Thoracic aorta (tissue), 2 donors: ENCODE measurements around the gene GFRAL. TPM values are rescaled to one million over a fixed set of nuclear protein-coding genes. Genes with fewer than 3 reads are reported as not detected.
"Not testable (repeated sequence)": the region's sequence is repeated elsewhere in the genome, so short reads cannot be mapped to it uniquely, and the experiment has no call there.

Experiments used
- ATAC-seq: fragments of 150-250 bp; one replicate; pipeline ENCODE4 v1.8.0; 2017; ENCODE audit warnings: low read depth; ENCODE audit not compliant: insufficient number of reproducible peaks, low FRiP score
- DNase-seq: peaks from one replicate; pipeline ENCODE4 v3.0.0-alpha.2; 2020; ENCODE audit warnings: low spot score
- H3K27ac ChIP-seq, 2 donors: fragments of 200-600 bp; sonication (generic); 1 replicate in 1 of 2; 2 replicates in 1 of 2; pipeline ENCODE4 v1.5.1; 2016; ENCODE audit warnings: mild to moderate bottlenecking in 2 of 2, moderate library complexity in 2 of 2
- H3K27me3 ChIP-seq: fragments of 200-600 bp; sonication (generic); replicated peaks from 2 replicates; pipeline ENCODE4 v1.6.0; 2016; ENCODE audit warnings: mild to moderate bottlenecking; ENCODE audit not compliant: insufficient read depth
- H3K36me3 ChIP-seq: fragments of 200-600 bp; sonication (generic); one replicate; pipeline ENCODE4 v1.5.1; 2016
- H3K4me1 ChIP-seq, 2 donors: fragments of 200-600 bp; sonication (generic); 1 replicate in 1 of 2; 2 replicates in 1 of 2; pipeline versions ENCODE4 v1.5.1 to v1.6.0; 2016; ENCODE audit warnings: low read depth in 2 of 2, mild to moderate bottlenecking in 1 of 2; ENCODE audit not compliant: control insufficient read depth in 1 of 2
- H3K4me3 ChIP-seq: fragments of 200-600 bp; sonication (generic); 2 replicates; pipeline ENCODE4 v1.5.1; 2016; ENCODE audit warnings: mild to moderate bottlenecking
- H3K9me3 ChIP-seq: fragments of 200-600 bp; sonication (generic); 2 replicates; pipeline ENCODE4 v1.5.1; 2016
- total RNA-seq, 2 donors: library from RNA; depleted of rRNA; stranded (reverse); fragments of >200 nt; gene quantifications; one replicate each; pipeline versions ENCODE4 v1.1.0 to v1.2.3, GENCODE V29; 2016
- TF ChIP-seq, protein P1 (sequence below): fragments of 200-600 bp; sonication (generic); IDR thresholded peaks from one replicate; pipeline ENCODE4 v1.5.1; 2019; ENCODE audit warnings: antibody characterized with exemption

Gene GFRAL
- total RNA-seq, 2 donors from 2014 or later: not detected

DNA sequence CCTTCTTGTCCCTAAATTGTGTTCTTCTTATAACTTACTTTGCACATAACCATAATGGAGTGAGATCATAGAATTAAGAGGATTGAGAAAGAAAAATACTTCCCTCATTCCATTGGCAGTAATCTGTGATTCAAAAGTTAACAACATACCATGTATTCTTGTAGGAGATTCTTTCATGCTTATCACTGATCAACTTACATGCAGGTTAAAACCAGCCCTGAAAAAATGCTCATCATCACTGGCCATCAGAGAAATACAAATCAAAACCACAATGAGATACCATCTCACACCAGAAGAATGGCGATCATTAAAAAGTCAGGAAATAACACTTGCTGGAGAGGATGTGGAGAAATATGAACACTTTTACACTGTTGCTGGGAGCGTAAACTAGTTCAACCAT, 36.5 kb upstream of the GFRAL start:
- ATAC-seq (no peak), DNase-seq (no peak)
- Histone ChIP-seq H3K36me3 (no peaks in the 10 kb centered on the region), H3K4me1 (no peaks in the 10 kb centered on the region), H3K27me3 (no peaks in the 10 kb centered on the region), H3K4me3 (no peak overlapping the region), H3K27ac (no peak overlapping the region), H3K9me3 (no peaks in the 10 kb centered on the region)
- TF ChIP-seq, protein P1, sequence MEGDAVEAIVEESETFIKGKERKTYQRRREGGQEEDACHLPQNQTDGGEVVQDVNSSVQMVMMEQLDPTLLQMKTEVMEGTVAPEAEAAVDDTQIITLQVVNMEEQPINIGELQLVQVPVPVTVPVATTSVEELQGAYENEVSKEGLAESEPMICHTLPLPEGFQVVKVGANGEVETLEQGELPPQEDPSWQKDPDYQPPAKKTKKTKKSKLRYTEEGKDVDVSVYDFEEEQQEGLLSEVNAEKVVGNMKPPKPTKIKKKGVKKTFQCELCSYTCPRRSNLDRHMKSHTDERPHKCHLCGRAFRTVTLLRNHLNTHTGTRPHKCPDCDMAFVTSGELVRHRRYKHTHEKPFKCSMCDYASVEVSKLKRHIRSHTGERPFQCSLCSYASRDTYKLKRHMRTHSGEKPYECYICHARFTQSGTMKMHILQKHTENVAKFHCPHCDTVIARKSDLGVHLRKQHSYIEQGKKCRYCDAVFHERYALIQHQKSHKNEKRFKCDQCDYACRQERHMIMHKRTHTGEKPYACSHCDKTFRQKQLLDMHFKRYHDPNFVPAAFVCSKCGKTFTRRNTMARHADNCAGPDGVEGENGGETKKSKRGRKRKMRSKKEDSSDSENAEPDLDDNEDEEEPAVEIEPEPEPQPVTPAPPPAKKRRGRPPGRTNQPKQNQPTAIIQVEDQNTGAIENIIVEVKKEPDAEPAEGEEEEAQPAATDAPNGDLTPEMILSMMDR: no peak

- no peak for DNase-seq
- no peak for ATAC-seq
- TF ChIP-seq, protein P1: no peak
- Histone ChIP-seq H3K4me1 (no peaks in the 10 kb centered on the region), H3K36me3 (no peaks in the 10 kb centered on the region), H3K9me3 (no peaks in the 10 kb centered on the region), H3K4me3 (no peak overlapping the region), H3K27ac (no peak overlapping the region), H3K27me3 (no peaks in the 10 kb centered on the region)
Measured at GRCh38 chr6:55293116-55293515, 34.2 kb upstream of the GFRAL start.

GRCh38 chr6:55297214-55297613, 30.1 kb upstream of the GFRAL start:
- H3K36me3 ChIP-seq, ATAC-seq, DNase-seq, H3K4me1 ChIP-seq, H3K27ac ChIP-seq, H3K27me3 ChIP-seq, H3K4me3 ChIP-seq, H3K9me3 ChIP-seq: not testable (repeated sequence)

DNA sequence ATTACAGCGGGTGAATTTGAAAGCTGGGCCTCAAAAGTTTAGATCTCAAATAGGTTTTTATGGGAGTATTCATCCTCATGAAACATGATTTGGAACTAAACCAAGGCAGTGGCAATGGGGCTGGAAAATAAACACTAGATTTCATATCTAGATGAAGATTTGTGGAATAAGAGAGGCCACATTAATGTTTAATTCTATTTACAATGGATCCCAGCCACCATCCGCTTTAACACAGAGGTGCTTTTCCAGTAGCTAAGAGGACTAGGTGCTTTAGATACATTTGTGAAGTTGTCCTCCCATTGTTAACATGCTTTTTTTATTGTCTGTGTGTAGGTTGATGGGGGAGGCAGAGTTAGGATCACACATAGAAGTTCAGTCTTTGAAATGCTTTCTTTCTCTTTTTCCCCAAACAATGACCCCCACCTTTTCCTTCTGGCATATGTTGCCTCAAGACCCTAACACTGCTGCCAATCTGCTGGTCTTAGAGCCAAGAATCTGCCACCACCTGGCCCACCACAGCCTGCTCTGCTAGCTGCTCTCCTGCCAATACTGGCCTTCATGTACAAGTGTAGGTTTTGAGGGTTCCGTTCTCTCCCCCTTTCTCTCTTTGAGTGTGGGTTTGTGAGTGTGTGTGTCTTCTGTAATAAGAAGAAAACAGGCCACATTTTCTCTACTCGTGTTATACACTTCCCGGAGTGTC, 27.8 kb upstream of the GFRAL start:
- no peak for DNase-seq
- ATAC-seq: no peak

GRCh38 chr6:55304747-55305146, 22.5 kb upstream of the GFRAL start:
- no peak for ATAC-seq
- Histone ChIP-seq H3K9me3 (no peaks in the 10 kb centered on the region), H3K27me3 (no peaks in the 10 kb centered on the region), H3K4me3 (no peak overlapping the region), H3K36me3 (no peaks in the 10 kb centered on the region), H3K27ac (no peak overlapping the region), H3K4me1 (no peaks in the 10 kb centered on the region)
- TF ChIP-seq, protein P1: no peak
- DNase-seq: no peak

More for the DNA sequence above, 27.8 kb upstream of the GFRAL start:
- H3K9me3 ChIP-seq: no peaks in the 10 kb centered on the region
- H3K27me3 ChIP-seq: no peaks in the 10 kb centered on the region
- H3K27ac ChIP-seq: no peak overlapping the region
- no peak overlapping the region for H3K4me3 ChIP-seq
- H3K4me1 ChIP-seq: no peaks in the 10 kb centered on the region
- TF ChIP-seq, protein P1: no peak
- no peaks in the 10 kb centered on the region for H3K36me3 ChIP-seq
